Activated CD4-positive, alpha-beta T cell treated with anti-CD3 and anti-CD28 coated beads for 24 hours (primary cell): ENCODE measurements around the gene CDH4.

Experiments
- DNase-seq, 2 donors: peaks; one replicate each; pipeline ENCODE4 v3.0.0-alpha.2; 2020; ENCODE audit warnings: low read depth in 2 of 2

The CDH4 gene

DNA sequence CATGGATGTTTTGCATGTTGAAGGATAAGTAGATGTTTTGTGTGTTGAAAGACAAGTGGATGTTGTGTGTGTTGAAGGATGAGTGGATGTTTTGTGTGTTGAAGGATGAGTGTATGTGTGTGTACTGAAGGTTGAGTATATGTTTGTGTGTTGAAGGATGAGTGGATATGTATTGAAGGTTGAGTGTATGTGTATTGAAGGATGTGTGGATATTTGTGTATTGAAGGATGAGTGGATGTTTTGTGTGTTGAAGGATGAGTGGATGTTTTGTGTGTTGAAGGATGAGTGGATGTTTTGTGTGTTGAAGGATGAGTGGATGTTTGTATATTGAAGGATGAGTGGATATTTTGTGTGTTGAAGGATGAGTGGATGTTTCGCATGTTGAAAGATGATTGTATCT, 325.0 kb downstream of the CDH4 start:
- no peak for DNase-seq

DNA sequence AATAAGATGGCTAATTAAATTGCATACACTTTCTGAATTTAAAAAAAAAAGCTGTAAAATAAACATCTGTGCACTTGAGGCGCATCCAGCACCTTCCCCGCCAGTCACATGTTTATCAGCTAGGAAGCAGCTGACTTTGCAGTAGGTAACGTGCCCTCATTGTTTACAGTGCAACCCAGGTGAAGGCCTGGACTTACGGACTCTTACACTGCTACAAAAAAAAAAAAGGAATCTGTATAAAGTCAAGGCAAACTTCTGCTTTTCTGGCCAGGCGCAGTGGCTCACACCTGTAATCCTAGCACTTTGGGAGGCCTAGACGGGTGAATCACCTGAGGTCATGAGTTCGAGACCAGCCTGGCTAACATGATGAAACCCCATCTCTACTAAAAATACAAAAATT, 327.8 kb downstream of the CDH4 start:
- DNase-seq = no peak

DNA sequence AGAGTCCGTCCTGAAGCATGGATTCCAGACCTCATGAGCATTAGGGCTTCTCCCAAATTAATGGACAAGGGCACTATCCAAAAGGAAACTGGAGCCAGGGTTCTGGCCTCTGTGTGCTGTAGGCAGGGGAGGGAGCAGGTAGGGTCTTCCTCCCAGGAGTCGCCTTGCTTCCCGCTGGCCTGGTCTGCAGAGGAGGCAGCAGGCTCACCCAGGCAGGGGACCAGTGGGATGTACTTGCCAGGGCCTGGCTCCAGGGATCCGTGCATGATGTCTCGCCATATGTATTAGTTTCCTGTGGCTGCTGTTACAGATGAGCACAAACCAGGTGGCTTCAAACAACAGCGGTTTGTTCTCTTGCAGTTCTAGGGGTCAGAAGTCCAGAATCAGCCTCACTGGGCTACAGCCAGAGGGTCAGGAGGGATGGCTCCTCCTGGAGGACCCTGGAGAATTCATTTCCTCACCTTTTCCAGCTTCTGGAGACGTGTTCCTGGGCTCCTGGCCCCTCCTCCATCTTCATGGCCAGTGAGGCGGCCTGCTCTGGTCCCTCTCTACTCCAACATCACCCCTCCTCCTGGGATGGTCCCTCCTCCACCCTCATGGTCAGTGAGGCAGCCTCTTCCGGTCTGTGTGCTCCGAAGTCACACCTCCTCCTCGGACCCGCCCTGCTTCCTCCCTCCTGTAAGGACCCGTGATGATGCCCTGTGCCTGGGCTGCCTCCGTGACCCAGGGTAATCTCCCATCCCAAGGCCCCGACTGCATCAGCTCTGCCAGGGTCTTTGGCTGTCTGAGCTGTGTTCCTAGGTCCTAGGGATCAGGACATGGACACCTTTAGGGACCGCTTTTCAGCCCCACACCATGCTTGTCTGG, 329.1 kb downstream of the CDH4 start:
- no peak for DNase-seq

DNA sequence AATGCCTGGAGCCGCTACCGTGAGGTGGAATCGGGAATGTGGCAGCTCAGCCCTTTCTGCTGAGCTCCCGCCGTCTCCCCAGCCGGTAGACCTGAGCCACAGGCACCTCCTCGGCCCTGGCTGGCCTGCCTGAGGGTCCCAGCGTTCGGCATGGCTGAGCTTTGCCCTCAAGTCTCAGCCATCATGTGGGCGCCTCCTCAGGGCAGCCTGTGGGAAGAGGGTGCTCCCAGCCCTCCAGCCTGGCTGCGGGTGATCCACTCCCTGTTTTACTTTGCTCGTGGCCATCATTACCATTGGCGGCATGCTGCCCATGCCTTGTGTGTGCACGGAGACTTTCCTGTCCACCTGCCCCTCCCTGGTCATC, 329.7 kb downstream of the CDH4 start:
- DNase-seq = no peak

DNA sequence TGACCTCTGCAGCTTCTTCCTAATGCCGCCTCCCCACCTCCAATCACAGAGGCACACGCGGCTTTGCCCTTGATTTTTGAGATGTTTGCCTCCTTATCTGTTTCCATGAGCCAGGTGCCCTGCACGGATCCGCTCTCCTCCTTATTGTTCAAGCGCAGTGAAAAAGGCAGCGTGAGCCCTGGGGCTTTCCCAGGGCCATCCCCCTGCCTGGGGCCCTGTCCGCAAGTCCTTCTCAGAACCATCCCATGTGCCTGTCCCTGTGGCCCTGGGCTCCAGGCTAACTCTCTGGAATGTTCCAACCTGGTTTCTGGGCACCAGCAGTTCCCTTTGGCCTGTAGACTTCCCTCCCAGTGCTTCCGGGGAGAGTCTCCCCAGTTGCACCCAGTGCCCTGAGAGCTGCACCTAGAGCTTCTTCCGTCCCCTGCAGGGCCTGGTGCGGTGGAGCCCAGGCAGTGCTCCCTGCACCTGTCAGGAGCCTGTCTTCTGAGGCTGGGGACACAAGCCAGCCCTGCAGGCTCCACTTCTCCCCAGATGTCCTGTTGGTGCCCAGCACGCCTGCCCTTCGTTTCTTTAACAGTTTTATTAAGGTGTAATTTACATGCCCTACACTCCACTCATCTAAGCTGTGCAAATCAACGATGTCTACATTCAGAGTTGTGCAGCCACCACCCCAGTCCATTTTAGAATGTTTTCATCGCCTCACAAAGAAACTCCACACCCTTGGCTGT, 330.3 kb downstream of the CDH4 start:
- DNase-seq = no peak

DNA sequence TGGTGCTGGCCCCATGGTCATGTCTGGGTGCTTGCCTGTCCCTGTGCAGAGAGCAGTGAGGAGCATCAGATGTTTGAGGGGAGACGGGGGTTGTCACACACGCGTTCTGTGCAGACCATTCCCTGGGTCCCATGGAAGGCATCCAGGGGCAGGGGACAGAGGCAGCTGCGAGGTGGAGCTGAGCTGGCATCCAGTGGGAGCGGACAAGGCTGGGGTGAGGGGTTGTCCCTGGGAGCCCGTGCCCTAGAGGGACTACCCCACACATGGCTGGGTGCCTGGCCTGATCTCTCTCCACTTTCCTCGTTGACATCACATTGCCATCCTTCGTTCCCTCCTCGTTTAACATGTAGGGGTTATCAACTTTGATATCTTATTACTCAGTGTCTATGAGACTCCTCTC, 331.3 kb downstream of the CDH4 start:
- DNase-seq = no peak

DNA sequence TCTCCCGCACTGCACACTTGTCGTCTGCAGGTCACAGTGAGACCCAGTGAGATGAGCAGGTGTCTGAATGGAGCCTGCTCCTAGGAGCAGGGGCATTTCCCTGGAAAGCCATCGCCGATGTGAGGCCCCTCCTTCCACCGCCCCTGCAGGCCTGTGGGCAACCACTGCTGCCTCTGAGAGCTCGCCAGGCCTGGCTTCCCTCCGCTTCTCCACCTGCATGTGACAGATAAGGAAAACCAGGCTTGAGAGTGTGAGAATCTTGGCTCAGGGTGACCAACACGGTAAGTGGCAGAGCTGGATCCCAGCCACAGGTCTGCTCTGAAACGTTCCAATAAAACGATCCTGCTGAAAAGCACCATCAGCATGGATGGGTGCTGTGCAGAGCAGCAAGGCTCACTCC, 332.8 kb downstream of the CDH4 start:
- DNase-seq = no peak

DNA sequence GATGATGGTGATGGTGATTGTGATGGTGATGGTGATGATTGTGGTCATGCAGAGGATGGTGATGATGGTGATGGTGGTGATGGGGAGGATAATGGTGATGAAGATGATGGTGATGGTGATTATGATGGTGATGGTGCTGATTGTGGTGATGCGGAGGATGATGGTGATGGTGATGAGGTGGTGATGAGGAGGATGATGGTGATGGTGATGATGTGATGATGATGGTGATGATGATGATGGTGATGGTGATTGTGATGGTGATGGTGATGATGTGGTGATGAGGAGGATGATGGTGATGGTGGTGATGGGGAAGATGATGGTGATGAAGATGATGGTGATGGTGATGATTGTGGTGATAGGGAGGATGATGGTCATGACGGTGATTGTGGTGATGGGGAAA, 333.7 kb downstream of the CDH4 start:
- DNase-seq = no peak

DNA sequence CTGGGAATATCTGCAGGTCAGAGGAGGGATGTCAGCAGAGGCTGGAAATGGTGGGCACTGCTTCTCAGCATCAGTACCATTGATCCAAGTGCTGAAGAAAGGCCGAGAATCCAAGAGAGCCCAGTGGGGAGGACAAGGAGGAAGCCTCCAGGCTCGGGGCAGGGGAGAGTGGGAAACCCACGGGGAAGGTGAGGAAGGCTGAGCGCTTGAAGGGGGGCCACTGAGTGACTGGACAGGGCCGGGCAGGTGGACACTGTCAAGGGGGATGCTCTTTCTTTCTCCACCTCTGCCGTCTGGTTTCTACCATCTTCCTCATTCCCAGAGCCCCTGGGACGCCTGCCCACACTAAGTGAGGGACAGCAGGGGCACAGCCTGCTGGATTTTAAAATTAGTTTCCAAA, 335.0 kb downstream of the CDH4 start:
- DNase-seq = no peak

DNA sequence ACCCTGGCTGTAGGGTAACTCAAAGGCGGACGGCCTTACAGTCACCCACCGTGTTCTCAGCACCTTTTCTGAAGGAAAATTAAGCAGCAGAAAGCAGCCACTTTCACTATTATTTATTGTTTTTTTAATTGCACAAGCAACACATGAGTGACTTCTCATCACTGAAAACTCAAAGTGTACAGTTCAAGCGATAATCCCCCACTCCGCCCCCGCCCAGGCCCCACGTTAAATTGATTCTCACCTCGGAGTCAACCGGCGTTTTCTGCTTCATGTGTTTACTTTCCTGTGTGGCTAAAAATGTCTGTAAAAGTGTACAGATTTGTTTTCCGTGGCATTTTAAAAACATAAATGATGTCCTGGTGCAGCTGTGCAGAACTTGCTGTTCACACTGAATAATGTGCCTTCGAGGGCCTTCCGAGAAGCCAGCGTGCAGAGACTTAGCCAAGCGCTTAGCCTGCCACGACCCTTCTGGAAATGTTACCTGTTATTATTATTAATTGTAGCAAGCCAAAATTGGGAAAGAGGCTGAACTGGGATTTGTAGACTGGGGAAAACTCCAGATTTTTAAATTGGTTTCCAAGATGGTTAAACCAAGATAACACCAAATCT, 335.7 kb downstream of the CDH4 start:
- no peak for DNase-seq

DNA sequence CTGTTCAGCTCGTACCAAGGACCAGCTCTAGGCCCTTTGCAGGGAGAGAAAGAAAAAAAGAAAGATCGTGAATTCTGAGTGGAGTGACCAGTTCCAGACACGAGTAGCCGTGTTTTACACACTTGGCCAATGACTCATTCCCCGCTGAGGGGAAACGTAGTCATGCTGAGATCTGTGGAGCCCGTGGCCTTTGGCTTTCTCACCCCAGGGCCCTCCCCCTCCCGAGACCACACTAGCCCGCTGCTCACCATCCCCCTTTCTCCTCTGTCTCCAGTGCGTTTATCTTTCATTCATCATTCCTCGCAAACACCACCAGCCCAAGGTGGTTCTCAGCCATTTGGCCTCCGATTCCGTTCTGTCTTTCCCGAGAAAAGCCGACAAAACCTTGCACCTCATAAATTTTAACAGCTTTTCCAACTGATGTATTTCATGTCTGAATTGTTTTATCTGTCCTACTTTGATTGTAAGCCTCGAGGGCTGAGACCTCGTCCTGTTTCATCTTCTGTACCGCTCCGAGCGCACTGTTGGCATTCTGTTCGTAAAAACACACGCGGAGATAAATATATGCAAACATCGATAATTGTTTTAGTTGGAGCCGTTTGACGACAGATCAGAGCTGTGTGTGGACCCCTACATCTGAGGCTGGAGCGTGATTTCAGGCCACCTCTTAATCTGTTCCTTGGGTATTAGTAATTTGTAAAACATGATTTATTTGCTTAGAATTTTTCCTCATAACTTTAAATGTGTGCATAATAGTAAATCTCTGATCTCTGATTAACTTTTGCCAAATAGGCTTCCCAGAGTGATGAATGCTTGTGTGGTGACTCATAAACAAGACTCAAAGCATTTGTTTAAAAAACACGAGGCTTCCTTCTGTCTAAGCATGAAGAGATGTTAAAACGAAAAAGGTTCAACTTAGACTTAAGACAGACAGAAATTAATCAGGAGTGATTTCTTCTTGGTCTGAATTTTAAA, 336.6 kb downstream of the CDH4 start:
- no peak for DNase-seq

DNA sequence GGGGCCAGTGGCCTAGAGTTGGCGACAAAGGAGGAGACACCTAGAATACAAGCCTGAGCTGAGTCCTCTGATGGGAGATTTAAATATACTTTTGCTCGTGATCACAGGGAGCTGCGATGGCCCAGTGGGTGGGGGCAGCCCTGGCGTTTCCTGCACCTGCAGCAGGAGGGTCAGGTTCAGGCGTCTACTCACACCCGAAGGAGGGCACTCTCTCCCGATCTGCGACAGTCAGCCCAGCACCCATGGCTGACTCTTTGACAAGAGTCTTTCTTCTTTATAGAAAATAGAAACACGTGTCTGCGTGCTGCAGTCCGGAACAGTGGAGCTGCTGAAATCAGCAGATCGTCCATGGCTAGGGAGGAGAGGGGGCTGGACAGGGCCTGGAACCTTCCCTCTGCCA, 338.2 kb downstream of the CDH4 start:
- DNase-seq = no peak

DNA sequence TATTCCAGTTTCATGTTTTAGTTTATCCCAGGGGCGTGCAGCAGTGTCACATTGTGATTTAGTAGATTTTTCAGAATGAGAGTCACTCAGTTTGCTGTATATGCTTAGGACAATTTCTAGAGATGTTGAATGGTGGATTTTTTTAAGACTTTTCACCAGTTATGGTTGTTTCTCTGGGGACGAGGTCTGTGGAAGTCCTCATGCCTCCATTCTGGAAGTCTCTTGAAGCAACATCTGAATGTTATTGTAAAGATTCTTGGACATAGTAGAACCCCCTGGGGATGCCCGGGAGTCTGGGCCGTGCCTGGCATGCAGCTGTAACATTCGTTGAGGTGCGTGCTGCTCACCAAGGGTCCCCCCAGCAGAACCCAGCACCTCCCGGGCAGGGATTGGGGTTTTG, 341.5 kb downstream of the CDH4 start:
- DNase-seq = no peak

DNA sequence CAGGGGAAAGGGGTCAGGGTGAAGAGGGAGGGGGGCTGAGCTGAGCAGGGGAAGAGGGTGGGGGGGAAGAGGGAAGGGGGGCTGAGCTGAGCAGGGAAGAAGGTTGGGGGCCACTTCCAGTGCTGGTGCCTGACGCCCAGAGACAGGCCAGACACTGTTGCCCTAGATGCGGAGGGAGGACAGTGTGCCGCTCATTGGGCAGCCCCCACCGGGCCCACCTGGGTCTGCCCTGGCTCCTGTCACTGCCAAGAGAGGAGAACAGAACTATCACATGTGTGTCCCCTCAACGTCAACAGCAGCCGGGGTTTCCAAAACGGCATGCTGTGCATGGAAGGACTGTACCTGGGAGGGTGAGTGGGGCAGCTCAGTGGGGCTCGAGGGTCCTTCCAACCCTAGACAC, 342.1 kb downstream of the CDH4 start:
- DNase-seq = no peak

DNA sequence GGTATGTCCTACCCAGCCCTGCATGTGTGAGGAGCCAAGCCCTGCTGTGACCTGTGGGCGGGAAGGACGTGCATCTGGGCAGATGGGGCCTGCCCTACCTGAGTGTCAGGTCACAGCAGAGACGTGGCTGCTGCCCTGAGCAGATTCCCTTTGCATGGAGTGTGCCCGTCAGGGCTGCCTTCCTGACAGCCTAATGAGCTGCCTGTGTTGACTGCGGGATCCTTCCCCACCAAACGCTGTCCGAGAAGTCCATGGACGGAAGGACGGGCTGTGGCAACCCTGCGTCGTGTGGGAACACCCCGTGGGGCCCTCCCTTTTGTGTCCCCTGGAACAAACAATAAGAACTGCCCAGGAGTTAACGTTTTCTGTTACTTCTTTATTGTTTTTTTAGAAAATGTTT, 343.2 kb downstream of the CDH4 start:
- no peak for DNase-seq

DNA sequence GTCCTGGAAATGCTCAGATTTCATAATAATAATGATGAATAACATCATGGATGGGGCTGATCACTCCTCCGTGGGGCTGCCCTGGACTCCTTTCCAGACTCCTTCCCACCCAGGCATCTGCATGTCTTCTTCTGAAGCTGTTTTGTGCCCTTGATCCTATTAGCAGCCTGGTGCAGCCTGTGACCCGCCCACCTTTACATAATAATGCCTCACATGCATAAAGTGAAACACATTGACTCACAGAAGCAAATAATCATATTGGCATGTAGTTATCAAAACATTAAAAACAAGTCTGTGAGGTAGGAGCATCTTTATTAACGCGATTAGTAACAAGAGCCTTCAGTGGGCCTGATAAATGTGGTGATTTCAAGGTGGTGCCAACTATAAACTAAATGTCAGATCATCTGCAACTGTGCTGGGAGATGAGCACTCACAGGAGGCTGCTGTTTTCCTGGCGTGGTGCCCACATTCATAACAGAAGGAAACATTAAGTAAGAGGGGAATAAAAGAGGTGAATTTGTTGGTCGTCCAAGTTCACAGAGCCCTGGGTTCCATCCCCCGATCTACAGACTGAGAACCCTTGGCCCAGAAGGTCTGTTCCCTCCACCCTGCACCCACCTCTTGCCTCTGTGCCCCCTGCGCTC, 344.7 kb downstream of the CDH4 start:
- DNase-seq = no peak

DNA sequence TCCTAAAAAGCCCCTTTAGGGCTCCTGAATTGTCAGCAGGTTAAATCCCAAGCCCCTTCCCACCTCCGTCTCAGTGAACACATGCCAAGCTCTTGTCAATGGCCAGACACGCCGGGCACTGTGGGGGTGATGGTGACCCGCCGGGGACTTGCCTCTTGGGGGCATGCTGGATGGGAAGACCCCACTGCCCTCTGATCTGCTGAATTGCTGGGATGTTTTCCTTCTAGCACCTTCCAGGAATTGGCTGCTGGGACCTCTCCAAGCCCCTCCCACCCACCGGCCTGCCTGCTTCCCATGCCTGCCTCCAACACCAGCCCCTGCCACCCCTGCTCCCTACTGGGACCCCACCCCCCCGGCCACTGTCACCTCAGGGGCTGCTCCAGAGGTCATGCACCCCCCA, 345.9 kb downstream of the CDH4 start:
- DNase-seq = no peak

DNA sequence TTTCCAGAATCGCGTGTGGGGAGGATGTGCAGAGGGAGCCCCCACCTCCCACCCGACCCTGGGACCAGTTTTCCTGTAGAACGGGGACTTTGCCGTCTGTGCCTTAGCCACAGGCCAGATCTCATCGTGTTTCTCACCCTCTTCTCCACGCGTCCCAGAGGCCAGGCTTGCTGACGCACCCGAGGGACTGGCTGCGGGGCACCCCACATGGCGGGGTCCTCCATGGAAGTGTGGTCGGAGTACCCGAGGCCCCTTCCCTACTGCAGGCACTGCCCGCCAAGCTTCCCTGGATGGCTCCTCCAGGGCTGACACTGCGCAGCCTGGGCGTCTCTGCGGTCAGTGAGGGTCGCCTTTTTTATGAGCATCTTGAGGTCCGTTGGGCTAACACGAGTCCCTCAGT, 346.5 kb downstream of the CDH4 start:
- DNase-seq = no peak

DNA sequence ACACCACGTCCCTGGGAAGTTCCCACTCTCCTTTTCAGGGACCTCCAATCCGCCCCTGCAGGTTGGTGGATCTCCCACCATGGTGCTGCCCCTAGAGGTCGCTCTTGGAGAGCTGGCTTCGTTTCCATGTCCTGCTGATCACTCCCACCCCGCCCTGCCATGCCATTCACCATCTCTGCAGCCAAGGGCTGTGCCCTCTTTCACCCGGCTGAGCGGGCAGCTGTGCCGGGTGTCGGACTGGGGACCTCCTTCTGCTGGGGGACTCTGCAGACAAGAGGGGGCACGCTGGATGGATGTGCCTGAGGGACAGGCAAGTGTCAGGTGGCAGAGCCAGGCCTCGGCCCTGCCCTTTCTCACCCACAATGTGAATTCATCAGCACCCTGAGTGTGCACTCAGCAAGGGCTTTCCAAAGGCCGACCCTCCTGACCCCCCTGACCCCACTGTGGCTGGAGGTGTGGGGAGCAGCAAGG, 347.0 kb downstream of the CDH4 start:
- DNase-seq = no peak

DNA sequence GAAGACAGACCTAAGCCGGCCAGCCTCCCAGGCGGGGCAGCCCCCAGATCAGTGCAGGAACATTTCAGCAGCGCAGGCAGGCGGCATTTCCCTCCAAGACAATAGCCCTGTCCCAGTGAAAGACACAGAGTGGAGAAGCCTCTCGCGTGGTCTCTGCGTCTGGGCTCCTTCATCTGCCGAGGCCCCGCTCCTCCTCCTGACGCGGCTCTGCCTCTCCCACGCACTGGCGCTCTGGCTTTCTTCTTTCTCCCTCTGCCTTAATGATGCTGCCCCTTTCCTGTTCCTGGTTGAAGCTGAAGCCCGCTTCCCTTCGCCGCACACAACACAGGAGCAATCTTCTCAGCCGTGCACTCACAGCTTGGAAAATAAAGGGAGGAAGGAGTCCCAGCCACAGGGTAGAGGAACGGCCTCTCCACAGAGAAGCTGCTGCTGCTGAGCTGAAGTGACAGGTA, 347.5 kb downstream of the CDH4 start:
- no peak for DNase-seq

DNA sequence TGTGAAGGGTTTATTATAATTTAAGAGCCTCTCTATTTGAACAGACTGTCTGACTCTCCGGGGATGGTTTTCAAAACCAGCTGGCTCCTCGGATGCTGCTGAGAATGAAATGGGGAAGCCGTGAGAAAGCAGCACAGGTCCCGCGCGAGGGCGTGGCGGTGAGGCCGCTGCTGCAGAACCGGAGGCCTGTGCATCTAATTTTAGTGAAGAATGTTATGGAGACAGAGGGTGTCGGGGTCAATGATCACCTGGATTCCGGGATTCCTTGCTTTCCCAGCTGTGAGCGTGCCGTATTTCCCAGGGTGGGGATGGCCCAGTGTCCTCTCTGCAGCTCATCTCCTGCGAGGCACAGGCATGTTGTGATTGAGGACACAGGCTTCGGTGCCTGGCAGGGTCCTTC, 348.0 kb downstream of the CDH4 start:
- no peak for DNase-seq
